Subcutaneous abdominal adipose tissue (tissue), 5 donors: ENCODE measurements around the gene GID4.
A peak's percentile ranks its signal among the peaks of the same experiment; 100 is the strongest.

Source experiments
- H3K27ac ChIP-seq: one replicate; pipeline ENCODE4 v1.7.0; 2013; ENCODE audit warnings: low read depth, mild to moderate bottlenecking, inconsistent platforms, low read length, moderate library complexity
- H3K27me3 ChIP-seq, 5 donors: one replicate each; pipeline ENCODE4 v1.7.0; 2013; ENCODE audit warnings: low read length in 5 of 5, inconsistent platforms in 1 of 5; ENCODE audit not compliant: control insufficient read depth in 5 of 5, insufficient read depth in 4 of 5
- H3K36me3 ChIP-seq, 5 donors: one replicate each; pipeline ENCODE4 v1.7.0; 2013; ENCODE audit warnings: low read length in 5 of 5; ENCODE audit not compliant: control insufficient read depth in 5 of 5, insufficient read depth in 5 of 5
- H3K4me1 ChIP-seq, 5 donors: one replicate each; pipeline ENCODE4 v1.7.0; 2013; ENCODE audit warnings: low read length in 5 of 5, mild to moderate bottlenecking in 3 of 5, moderate library complexity in 1 of 5; ENCODE audit not compliant: control insufficient read depth in 5 of 5, insufficient read depth in 5 of 5
- H3K4me3 ChIP-seq, 5 donors: one replicate each; pipeline ENCODE4 v1.7.0; 2013; ENCODE audit warnings: low read length in 5 of 5, low read depth in 1 of 5
- H3K9ac ChIP-seq, 5 donors: one replicate each; pipeline ENCODE4 v1.7.0; 2013; ENCODE audit warnings: low read length in 5 of 5, mild to moderate bottlenecking in 4 of 5, moderate library complexity in 3 of 5
- H3K9me3 ChIP-seq, 5 donors: one replicate each; pipeline ENCODE4 v1.7.0; 2013; ENCODE audit warnings: low read length in 5 of 5; ENCODE audit not compliant: control insufficient read depth in 5 of 5
- donor health status: healthy.
- donor health status: healthy.
- donor health status: healthy.
- donor health status: healthy.
- donor health status: healthy.

The GID4 gene

GRCh38 chr17:18015593-18015992, 23.6 kb upstream of the GID4 start:
- peaks cover 0 to 27% (median 12%) of the 10 kb centered on the region in 5 donors for H3K4me1 ChIP-seq
- peaks cover 3 to 31% (median 17%) of the 10 kb centered on the region in 5 donors for H3K36me3 ChIP-seq
- no peaks in the 10 kb centered on the region for H3K27me3 ChIP-seq
- H3K9me3 ChIP-seq: no peaks in the 10 kb centered on the region
- no peak overlapping the region for H3K9ac ChIP-seq
- no peak overlapping the region for H3K4me3 ChIP-seq
- H3K27ac ChIP-seq: no peak overlapping the region

DNA sequence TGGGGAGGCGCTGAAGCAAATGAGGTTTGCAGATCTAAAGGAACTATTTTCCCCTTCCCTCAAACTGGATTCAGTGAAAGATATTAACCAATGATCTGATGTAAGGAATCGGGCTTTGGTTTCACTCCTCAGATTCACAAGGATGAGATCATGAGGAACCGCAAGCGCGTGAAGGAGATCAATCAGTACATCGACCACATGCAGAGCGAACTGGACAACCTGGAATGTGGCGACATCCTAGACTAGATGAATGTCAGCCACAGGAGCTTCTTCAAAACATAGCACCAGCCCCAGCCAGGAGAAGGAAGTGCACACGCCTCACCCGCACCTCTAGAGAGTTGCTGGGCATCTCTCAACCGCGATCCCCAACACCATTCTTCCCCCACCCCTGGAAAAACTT, 22.8 kb upstream of the GID4 start:
- Histone ChIP-seq H3K4me1 (peaks cover 0 to 27% (median 12%) of the 10 kb centered on the region in 5 donors), H3K9ac (no peak overlapping the region), H3K9me3 (no peaks in the 10 kb centered on the region), H3K27ac (no peak overlapping the region), H3K36me3 (peaks cover 3 to 34% (median 20%) of the 10 kb centered on the region in 5 donors), H3K4me3 (no peak overlapping the region), H3K27me3 (no peaks in the 10 kb centered on the region)

GRCh38 chr17:18017958-18018357, 21.2 kb upstream of the GID4 start:
- Histone ChIP-seq H3K4me1 (peaks cover 0 to 27% (median 12%) of the 10 kb centered on the region in 5 donors), H3K27ac (no peak overlapping the region), H3K9me3 (no peaks in the 10 kb centered on the region), H3K9ac (no peak overlapping the region), H3K4me3 (no peak overlapping the region), H3K27me3 (no peaks in the 10 kb centered on the region), H3K36me3 (peaks cover 3 to 38% (median 22%) of the 10 kb centered on the region in 5 donors)

GRCh38 chr17:18018411-18018921, 20.7 kb upstream of the GID4 start:
- Histone ChIP-seq H3K9ac (no peak overlapping the region), H3K27ac (no peak overlapping the region), H3K36me3 (peaks cover 0 to 38% (median 22%) of the 10 kb centered on the region in 5 donors)

GRCh38 chr17:18019838-18020154, 19.4 kb upstream of the GID4 start:
- Histone ChIP-seq H3K4me3 (no peak overlapping the region), H3K27me3 (no peaks in the 10 kb centered on the region), H3K4me1 (peaks cover 0 to 21% (median 12%) of the 10 kb centered on the region in 5 donors), H3K9ac (no peak overlapping the region), H3K9me3 (no peaks in the 10 kb centered on the region), H3K36me3 (peaks cover 0 to 44% (median 27%) of the 10 kb centered on the region in 5 donors), H3K27ac (no peak overlapping the region)

More at GRCh38 chr17:18018411-18018921, 20.7 kb upstream of the GID4 start:
- Histone ChIP-seq H3K4me1 (peaks cover 0 to 27% (median 12%) of the 10 kb centered on the region in 5 donors), H3K9me3 (no peaks in the 10 kb centered on the region), H3K4me3 (no peak overlapping the region), H3K27me3 (no peaks in the 10 kb centered on the region)

DNA sequence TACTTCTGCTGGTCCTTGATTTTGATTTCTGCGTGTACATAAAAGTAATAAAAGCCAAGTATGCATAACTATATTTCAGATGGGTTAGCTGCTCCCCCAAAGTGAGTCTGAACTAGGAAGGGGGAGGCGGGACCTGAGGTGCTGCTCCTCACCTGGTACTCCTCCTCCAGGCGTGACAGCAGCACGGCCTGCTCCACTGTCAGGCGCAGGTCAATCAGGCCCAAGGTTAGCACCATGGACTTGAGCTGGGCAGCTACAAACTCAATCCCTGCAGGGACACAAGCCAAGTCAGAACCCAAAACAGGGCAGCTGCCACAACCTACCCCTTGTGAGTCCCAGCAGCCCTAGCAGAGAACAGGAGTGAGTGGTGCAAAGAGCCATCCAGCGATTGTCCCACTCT, 18.2 kb upstream of the GID4 start:
- H3K27me3 ChIP-seq: no peaks in the 10 kb centered on the region
- peaks cover 0 to 23% (median 14%) of the 10 kb centered on the region in 5 donors for H3K4me1 ChIP-seq
- no peak overlapping the region for H3K4me3 ChIP-seq
- H3K27ac ChIP-seq: no peak overlapping the region
- no peaks in the 10 kb centered on the region for H3K9me3 ChIP-seq
- H3K36me3 ChIP-seq: peaks cover 0 to 36% (median 24%) of the 10 kb centered on the region in 5 donors
- H3K9ac ChIP-seq: no peak overlapping the region

- Histone ChIP-seq H3K36me3 (peaks cover 0 to 37% (median 22%) of the 10 kb centered on the region in 5 donors), H3K27ac (no peak overlapping the region), H3K9me3 (no peaks in the 10 kb centered on the region), H3K9ac (no peak overlapping the region), H3K4me1 (peaks cover 0 to 27% (median 18%) of the 10 kb centered on the region in 5 donors), H3K27me3 (no peaks in the 10 kb centered on the region), H3K4me3 (no peak overlapping the region)
Measured at GRCh38 chr17:18021372-18021771, 17.8 kb upstream of the GID4 start.

GRCh38 chr17:18025241-18025944, 13.8 kb upstream of the GID4 start:
- Histone ChIP-seq H3K36me3 (peaks cover 0 to 30% (median 18%) of the 10 kb centered on the region in 5 donors), H3K27me3 (no peaks in the 10 kb centered on the region), H3K9ac (no peak overlapping the region), H3K4me3 (no peak overlapping the region), H3K27ac (no peak overlapping the region), H3K4me1 (peaks cover 0 to 22% (median 12%) of the 10 kb centered on the region in 5 donors), H3K9me3 (no peaks in the 10 kb centered on the region)

GRCh38 chr17:18025945-18026776, 13.0 kb upstream of the GID4 start:
- Histone ChIP-seq H3K36me3 (peaks cover 0 to 27% (median 14%) of the 10 kb centered on the region in 5 donors), H3K9ac (no peak overlapping the region), H3K4me1 (peaks cover 0 to 23% (median 12%) of the 10 kb centered on the region in 5 donors), H3K27ac (no peak overlapping the region), H3K27me3 (no peaks in the 10 kb centered on the region), H3K4me3 (peak overlapping the region in 1 of 5 donors; percentile 44), H3K9me3 (no peaks in the 10 kb centered on the region)

DNA sequence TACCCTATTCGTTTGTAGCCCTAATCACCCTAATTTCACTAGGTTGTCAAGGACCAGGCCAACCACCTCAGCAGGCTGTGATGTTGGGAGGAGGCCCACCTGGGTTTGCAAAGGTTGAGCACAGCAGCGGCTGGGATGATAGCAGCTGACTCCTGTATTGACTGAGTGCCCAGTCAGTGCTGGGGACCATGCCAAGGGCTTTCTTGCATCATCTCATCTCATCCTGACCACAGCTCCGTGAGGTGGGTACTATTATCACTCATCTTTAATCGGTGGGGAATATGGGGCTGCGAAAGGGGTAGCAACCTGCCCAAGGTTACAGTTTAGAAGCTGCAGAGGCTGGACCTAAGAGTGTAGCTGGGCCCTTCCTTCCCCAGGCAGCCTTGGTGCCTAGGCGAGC, 11.9 kb upstream of the GID4 start:
- no peaks in the 10 kb centered on the region for H3K9me3 ChIP-seq
- peaks cover 0 to 32% (median 19%) of the 10 kb centered on the region in 5 donors for H3K4me1 ChIP-seq
- peaks cover 0 to 19% (median 7%) of the 10 kb centered on the region in 5 donors for H3K36me3 ChIP-seq
- H3K27ac ChIP-seq: no peak overlapping the region
- H3K4me3 ChIP-seq: no peak overlapping the region
- no peak overlapping the region for H3K9ac ChIP-seq
- H3K27me3 ChIP-seq: no peaks in the 10 kb centered on the region
